NK-92 (cell line): ENCODE results near the gene CWC27.

Experiments used
- DNase-seq: peaks from one replicate; lab custom pipeline; 2025; ENCODE audit not compliant: unreplicated experiment; lab: John Stamatoyannopoulos, UW

Gene CWC27

GRCh38 chr5:65066387-65067146 lies 297.8 kb downstream of the CWC27 start:
- DNase-seq, result no peak

GRCh38 chr5:65067147-65067506 lies 298.4 kb downstream of the CWC27 start:
- DNase-seq, result no peak
